GM13976 (cell line): ENCODE results near the gene ACE.

Experiments used
- DNase-seq: peaks from one replicate; pipeline ENCODE4 v3.0.0; 2012; ENCODE audit warnings: low spot score
- CTCF ChIP-seq: IDR thresholded peaks from 2 replicates; pipeline ENCODE4 v1.5.1; 2012; ENCODE audit warnings: borderline replicate concordance, mild to moderate bottlenecking; ENCODE audit not compliant: insufficient read depth; ENCODE audit errors: extremely low read depth, missing control alignments, control extremely low read depth
- in situ Hi-C: fragments of 300-500 bp; cut with MboI; formaldehyde crosslinking; loops from one replicate; pipeline ENCODE4 v1.12.0; 2022; ENCODE audit warnings: low sequenced_read_pairs, mixed read lengths, inconsistent platforms; ENCODE audit not compliant: unreplicated experiment

ACE gene

GRCh38 chr17:63494300-63494928, 17.6 kb downstream of the ACE start:
- in situ Hi-C loops = no loop called here
- TF ChIP-seq CTCF = no peak
- DNase-seq = no peak

DNA sequence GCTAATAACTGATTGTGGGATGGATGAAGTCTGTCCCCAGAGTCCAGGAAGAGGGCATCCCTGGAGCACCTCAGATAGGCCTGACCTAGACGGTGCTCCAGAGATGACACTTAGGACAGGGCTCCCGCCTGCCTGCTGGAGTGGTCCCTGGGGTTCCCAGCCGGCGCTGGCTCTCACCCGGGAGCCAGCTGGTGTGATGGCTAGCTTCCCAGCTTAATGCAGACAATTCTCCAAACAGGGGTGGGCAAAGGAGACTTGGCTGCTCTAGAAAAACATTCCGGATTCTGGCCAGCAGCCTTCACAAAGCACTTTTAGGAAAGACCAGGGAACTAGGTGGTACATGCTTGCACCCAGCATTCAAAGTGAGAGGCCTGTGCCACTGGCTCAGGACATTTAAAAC, 18.6 kb downstream of the ACE start:
- no peak for TF ChIP-seq CTCF
- in situ Hi-C loops = no loop called here
- no peak for DNase-seq

DNA sequence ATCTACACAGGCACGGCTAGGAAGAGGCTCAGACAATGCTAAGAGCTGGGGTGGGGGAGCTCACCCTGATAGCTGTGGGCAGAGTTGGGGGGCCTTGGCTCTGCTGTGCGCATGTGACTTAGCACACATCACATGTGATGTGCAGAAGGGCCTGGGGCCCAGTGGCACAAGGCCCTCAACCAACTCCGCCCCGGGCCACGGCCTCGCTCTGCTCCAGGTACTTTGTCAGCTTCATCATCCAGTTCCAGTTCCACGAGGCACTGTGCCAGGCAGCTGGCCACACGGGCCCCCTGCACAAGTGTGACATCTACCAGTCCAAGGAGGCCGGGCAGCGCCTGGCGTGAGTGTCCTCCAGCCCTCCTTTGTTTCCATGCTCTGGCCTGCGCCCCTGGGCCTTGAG, 19.3 kb downstream of the ACE start:
- in situ Hi-C loops = no loop called here
- no peak for TF ChIP-seq CTCF
- DNase-seq = no peak

- TF ChIP-seq CTCF = no peak
- DNase-seq = no peak
- in situ Hi-C loops = no loop called here
Measured at GRCh38 chr17:63496663-63497400, 20.0 kb downstream of the ACE start.

GRCh38 chr17:63497708-63498483, 21.0 kb downstream of the ACE start:
- TF ChIP-seq CTCF = no peak
- no peak for DNase-seq

GRCh38 chr17:63498626-63499195, 21.9 kb downstream of the ACE start:
- in situ Hi-C loops = no loop called here
- no peak for TF ChIP-seq CTCF
- DNase-seq = no peak

More at GRCh38 chr17:63497708-63498483, 21.0 kb downstream of the ACE start:
- in situ Hi-C loops = no loop called here
